HEK293T (cell line): ENCODE measurements around the gene C8A.

Experiments
- CTCF ChIA-PET: fragments of 350-600 bp; formaldehyde crosslinking; extraction: SDS; loops from one replicate; lab custom pipeline; 2021; ENCODE audit warnings: antibody characterized with exemption, inconsistent platforms; lab: Yijun Ruan, JAX
- POLR2A ChIA-PET: fragments of 350-600 bp; formaldehyde crosslinking; extraction: SDS; loops from one replicate; lab custom pipeline; 2020; ENCODE audit warnings: antibody characterized with exemption, inconsistent platforms; lab: Yijun Ruan, JAX
- DNase-seq: peaks from one replicate; pipeline ENCODE4 v3.0.0; 2012; ENCODE audit warnings: mixed read lengths; ENCODE audit errors: extremely low spot score
- ARNT ChIP-seq: fragments of 450-650 bp; IDR thresholded peaks from 2 replicates; pipeline ENCODE4 v1.6.1; 2017; ENCODE audit warnings: mild to moderate bottlenecking
- BHLHE40 ChIP-seq: fragments of 450-650 bp; IDR thresholded peaks from 2 replicates; pipeline ENCODE4 v1.6.1; 2016; ENCODE audit warnings: mild to moderate bottlenecking, moderate library complexity, borderline replicate concordance
- CTBP1 ChIP-seq: fragments of 450-650 bp; IDR thresholded peaks from 2 replicates; pipeline ENCODE4 v1.6.1; 2016; ENCODE audit warnings: borderline replicate concordance
- ELF4 ChIP-seq: fragments of 450-650 bp; IDR thresholded peaks from 2 replicates; pipeline ENCODE4 v1.6.1; 2017; ENCODE audit warnings: antibody characterized with exemption
- FOXA1 ChIP-seq: fragments of 450-650 bp; IDR thresholded peaks from 2 replicates; pipeline ENCODE4 v1.6.1; 2016; ENCODE audit warnings: mild to moderate bottlenecking
- FOXK2 ChIP-seq: fragments of 450-650 bp; IDR thresholded peaks from 2 replicates; pipeline ENCODE4 v1.6.1; 2016; ENCODE audit warnings: mild to moderate bottlenecking
- FOXM1 ChIP-seq: fragments of 450-650 bp; IDR thresholded peaks from 2 replicates; pipeline ENCODE4 v1.6.1; 2017; ENCODE audit warnings: mild to moderate bottlenecking, borderline replicate concordance
- HDGF ChIP-seq: fragments of 450-650 bp; IDR thresholded peaks from 2 replicates; pipeline ENCODE4 v1.6.1; 2017; ENCODE audit warnings: antibody characterized with exemption, borderline replicate concordance
- L3MBTL2 ChIP-seq: fragments of 450-650 bp; conservative IDR thresholded peaks from 2 replicates; pipeline ENCODE4 v1.6.1; 2016; ENCODE audit warnings: mild to moderate bottlenecking
- LEF1 ChIP-seq: fragments of 450-650 bp; IDR thresholded peaks from 2 replicates; pipeline ENCODE4 v1.6.1; 2017; ENCODE audit warnings: mild to moderate bottlenecking, borderline replicate concordance
- NFRKB ChIP-seq: fragments of 450-650 bp; IDR thresholded peaks from 2 replicates; pipeline ENCODE4 v1.6.1; 2016; ENCODE audit warnings: mild to moderate bottlenecking, moderate library complexity
- SP1 ChIP-seq: fragments of 450-650 bp; IDR thresholded peaks from 2 replicates; pipeline ENCODE4 v1.6.1; 2017
- SUZ12 ChIP-seq: fragments of 450-650 bp; IDR thresholded peaks from 2 replicates; pipeline ENCODE4 v1.6.1; 2016; ENCODE audit warnings: mild to moderate bottlenecking
- TARDBP ChIP-seq: fragments of 450-650 bp; IDR thresholded peaks from 2 replicates; pipeline ENCODE4 v1.6.1; 2016
- ZNF384 ChIP-seq: fragments of 450-650 bp; IDR thresholded peaks from 2 replicates; pipeline ENCODE4 v1.6.1; 2016
- TF ChIP-seq, protein P1 (sequence below): fragments of 450-650 bp; IDR thresholded peaks from 2 replicates; pipeline ENCODE4 v1.6.1; 2016

The C8A gene

DNA sequence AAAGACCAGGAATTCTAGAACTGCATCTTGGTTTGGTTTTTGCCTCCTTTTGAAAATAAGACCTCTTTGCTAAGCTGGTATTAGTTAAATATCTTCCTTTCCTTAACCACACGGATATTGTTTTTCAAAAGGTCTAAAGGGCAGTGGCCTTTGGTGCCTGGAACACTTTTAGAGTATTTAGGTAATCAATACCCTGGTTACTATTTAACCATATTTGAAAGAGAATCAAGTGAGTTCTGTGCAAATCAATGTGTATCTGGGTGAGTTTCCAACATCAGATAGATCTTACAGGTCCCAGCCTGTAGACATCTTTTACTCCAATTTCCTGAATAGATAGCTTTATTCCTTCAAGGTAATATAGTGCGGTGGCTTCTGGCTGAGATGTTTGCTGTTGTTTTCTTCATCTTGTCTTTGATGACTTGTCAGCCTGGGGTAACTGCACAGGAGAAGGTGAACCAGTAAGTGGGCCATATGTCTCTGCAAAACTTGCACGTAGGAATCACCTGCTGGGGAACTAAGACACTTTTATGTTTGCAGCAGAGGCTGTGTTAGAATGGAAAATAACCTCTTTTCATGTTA is at the start of gene C8A:
Gene C8A (plus strand): TSS at position 277 of the 579 bp plus-strand sequence. CDS start 105 bp downstream, at position 382.
- TF ChIP-seq FOXK2, result no peak
- TF ChIP-seq FOXA1, result no peak
- TF ChIP-seq CTBP1, result no peak
- TF ChIP-seq ARNT, result no peak
- TF ChIP-seq, protein P1, sequence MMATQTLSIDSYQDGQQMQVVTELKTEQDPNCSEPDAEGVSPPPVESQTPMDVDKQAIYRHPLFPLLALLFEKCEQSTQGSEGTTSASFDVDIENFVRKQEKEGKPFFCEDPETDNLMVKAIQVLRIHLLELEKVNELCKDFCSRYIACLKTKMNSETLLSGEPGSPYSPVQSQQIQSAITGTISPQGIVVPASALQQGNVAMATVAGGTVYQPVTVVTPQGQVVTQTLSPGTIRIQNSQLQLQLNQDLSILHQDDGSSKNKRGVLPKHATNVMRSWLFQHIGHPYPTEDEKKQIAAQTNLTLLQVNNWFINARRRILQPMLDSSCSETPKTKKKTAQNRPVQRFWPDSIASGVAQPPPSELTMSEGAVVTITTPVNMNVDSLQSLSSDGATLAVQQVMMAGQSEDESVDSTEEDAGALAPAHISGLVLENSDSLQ, result no peak
- no peak for TF ChIP-seq LEF1
- no peak for TF ChIP-seq L3MBTL2
- TF ChIP-seq ZNF384, result no peak
- TF ChIP-seq SP1, result no peak
- TF ChIP-seq HDGF, result no peak
- no peak for TF ChIP-seq NFRKB
- no peak for TF ChIP-seq SUZ12
- TF ChIP-seq ELF4, result no peak
- no peak for TF ChIP-seq TARDBP
- TF ChIP-seq BHLHE40, result no peak
- no peak for TF ChIP-seq FOXM1
- ChIA-PET POLR2A (no interaction called here), CTCF (no interaction called here)
- DNase-seq, result no peak

DNA sequence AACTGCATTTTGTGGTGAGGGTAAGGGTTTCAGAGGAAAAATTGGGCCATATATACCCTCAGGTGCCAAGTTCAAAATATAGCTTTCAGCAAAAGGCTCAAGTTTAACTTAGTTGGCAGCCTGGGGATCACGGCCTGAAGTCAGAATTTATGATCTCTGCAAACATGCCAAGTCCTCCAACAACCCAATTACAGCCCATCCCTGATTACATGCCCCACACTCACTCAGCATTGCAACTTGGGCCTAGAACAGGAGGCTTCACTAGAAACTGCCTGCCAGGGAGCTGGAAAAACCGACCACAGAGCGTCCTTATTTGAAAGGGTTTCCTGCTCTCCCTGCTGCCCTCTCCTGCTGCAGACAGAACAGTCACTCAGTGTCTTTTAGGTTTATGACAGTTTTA is 47.8 kb upstream of the C8A start:
- CTCF ChIA-PET, result no interaction called here
- POLR2A ChIA-PET, result no interaction called here
- DNase-seq, result no peak
- TF ChIP-seq L3MBTL2 (no peak), TARDBP (no peak)

DNA sequence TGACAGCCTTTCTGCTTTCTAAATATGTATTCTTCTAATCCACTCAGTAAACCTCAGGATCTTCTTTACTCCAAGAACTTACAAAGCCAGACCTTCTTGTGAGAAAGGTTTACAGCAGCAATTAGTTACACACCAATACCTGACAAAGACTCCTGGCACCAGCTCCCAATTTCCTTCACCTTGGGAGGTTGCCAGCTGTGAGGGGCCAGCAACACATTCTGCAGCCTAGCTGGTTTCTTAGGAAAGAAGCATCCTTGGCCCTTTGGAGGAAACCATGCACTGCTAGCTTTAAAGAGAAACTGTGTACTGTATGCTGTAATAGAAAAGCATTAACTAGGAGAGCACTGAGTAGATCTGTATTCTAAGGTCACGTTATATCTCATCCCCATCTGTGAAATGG is 46.2 kb upstream of the C8A start:
- DNase-seq, result no peak
- ChIA-PET POLR2A (no interaction called here), CTCF (no interaction called here)
- TF ChIP-seq LEF1, result no peak
- no peak for TF ChIP-seq FOXA1
- no peak for TF ChIP-seq SUZ12
- TF ChIP-seq, protein P1, result no peak
- no peak for TF ChIP-seq FOXK2
- no peak for TF ChIP-seq SP1
- TF ChIP-seq L3MBTL2, result no peak
- no peak for TF ChIP-seq FOXM1
- TF ChIP-seq BHLHE40, result no peak
- no peak for TF ChIP-seq ELF4
- no peak for TF ChIP-seq CTBP1
- TF ChIP-seq NFRKB, result no peak
- TF ChIP-seq HDGF, result no peak
- TF ChIP-seq ZNF384, result no peak
- no peak for TF ChIP-seq ARNT
- no peak for TF ChIP-seq TARDBP

DNA sequence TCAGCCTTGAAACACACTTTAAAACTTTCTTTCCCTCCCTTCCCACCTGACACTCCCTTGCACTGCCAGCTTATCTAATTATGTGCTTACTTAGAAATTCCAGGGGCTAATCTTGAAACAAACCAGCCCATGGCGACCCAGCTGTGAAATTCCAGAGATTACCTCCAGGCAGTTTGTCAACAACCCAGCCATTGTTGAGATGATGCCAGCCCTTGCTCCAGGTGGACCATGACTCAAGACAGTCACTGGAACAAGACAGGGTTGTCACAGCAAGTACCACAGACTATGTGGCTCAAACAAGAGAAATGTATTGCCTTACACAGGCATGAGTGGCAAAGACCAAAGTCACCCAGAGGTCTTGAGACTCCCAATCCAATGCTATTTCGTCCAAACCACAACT is 43.3 kb upstream of the C8A start:
- ChIA-PET POLR2A (no interaction called here), CTCF (interaction anchor here (0.6 kb wide), 1 partner anchor 614 kb away, joined by 3 read pairs; no protein-coding TSS in a partner anchor)
- DNase-seq, result no peak
- TF ChIP-seq ZNF384, result no peak
- TF ChIP-seq FOXM1, result no peak
- TF ChIP-seq ARNT, result no peak
- TF ChIP-seq BHLHE40, result no peak
- TF ChIP-seq L3MBTL2, result no peak
- TF ChIP-seq NFRKB, result no peak
- TF ChIP-seq, protein P1, result no peak
- TF ChIP-seq SP1, result no peak

DNA sequence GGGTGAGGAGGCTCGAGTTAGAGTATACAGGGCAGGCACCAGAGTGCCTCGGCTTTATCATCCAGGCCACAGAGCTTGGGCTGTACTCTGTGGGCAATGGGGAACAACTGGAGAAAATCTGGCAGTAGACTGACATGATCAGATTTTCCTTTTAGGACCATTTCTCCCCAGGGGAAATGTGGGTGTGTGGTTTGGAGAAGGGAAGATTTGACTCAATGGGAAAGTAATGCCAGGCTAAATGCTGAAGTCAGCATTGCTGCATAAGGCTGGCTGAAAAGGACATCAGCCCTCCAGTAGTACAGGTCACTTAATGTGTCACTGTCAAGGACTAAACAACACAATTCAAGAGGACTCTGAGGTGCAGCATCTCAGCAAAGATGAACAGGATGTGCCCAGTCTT is 40.4 kb upstream of the C8A start:
- CTCF ChIA-PET, result no interaction called here
- no peak for TF ChIP-seq ELF4
- TF ChIP-seq ARNT, result no peak
- no peak for TF ChIP-seq CTBP1
- TF ChIP-seq LEF1, result no peak
- no peak for TF ChIP-seq SP1
- no peak for TF ChIP-seq SUZ12
- no peak for TF ChIP-seq TARDBP
- TF ChIP-seq ZNF384, result no peak
- no peak for TF ChIP-seq L3MBTL2
- no peak for TF ChIP-seq NFRKB
- TF ChIP-seq, protein P1, result no peak
- TF ChIP-seq BHLHE40, result no peak
- TF ChIP-seq HDGF, result no peak
- no peak for TF ChIP-seq FOXK2
- POLR2A ChIA-PET, result no interaction called here
- no peak for DNase-seq

DNA sequence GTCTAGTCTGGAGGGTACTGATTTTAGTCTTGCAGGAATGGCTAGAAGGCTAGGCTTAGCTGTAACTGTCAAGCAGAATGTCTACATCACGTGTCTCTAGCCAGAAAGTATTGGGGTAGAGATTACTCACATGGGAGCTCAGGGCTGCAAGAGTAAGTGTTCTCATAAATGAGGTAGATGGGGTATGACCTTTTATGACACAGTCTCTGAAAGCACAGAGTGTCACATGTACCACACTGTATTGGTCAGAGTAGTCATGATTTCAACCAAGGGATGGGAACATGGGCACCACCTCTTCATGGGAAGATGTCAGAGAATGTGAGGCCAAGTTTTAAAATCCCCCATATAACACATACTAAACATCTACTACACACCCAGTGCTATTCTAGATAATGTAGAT is 38.3 kb upstream of the C8A start:
- CTCF ChIA-PET, result interaction anchor here (1.0 kb wide), 1 partner anchor 240 kb away, joined by 3 read pairs; no protein-coding TSS in a partner anchor
- no peak for DNase-seq
- POLR2A ChIA-PET, result no interaction called here
- TF ChIP-seq BHLHE40 (no peak), ELF4 (no peak), SP1 (no peak), SUZ12 (no peak)
